Measurements from ENCODE around the gene NAB1.

NAB1 gene

DNA sequence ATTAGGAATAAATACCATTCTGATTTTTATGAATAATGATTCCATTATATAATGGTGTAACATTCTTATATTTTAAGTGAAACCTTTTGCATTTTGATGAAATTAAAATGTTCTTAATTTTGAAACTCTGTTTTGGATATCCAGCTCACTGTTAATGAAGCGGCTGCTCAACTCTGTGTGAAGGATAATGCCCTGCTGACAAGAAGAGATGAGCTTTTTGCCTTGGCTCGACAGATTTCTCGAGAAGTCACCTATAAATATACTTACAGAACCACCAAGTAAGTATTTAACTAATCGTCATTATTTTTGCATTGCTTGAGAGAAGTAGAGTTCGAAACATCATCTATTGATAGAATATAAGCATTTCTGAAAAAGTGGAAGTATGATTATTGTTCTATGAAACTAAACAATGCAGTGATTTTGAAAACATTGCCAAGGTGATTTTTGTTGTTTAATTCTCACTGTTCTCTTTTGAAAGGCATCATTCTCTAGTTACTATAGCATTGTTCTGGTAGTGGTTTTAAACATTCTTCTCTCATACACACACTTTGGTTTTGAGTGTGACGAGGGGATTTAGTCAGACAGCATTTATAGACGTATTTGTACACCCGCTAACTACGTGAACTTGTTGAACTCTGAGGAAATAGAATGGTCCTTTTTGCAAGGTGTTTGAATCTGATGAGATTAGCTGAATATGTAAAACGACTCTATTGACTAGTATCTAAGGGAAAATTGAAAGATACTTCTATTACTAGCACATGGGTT lies 21.5 kb downstream of the NAB1 start:
- H3F3A ChIP-seq (ENCODE audit: insufficient read depth, low read length): no peaks in the 10 kb centered on the region
- H2AFZ ChIP-seq (ENCODE audit: low read length): no peak overlapping the region
- H3K9me2 ChIP-seq (ENCODE audit: low read depth, low read length): no peaks in the 10 kb centered on the region
- no peak overlapping the region for H3K4me2 ChIP-seq (ENCODE audit: low read length)
- no peaks in the 10 kb centered on the region for H3K4me1 ChIP-seq (ENCODE audit: insufficient read depth, low read length, severe bottlenecking)
- no peak overlapping the region for H3K9ac ChIP-seq (ENCODE audit: low read length)
- peaks cover 3% of the 10 kb centered on the region; the same call in 1 of the 2 replicates for H3K9me3 ChIP-seq (ENCODE audit: low read length)
- no peaks in the 10 kb centered on the region for H4K20me1 ChIP-seq (ENCODE audit: insufficient read depth, low read length)
- TF ChIP-seq, protein P1, sequence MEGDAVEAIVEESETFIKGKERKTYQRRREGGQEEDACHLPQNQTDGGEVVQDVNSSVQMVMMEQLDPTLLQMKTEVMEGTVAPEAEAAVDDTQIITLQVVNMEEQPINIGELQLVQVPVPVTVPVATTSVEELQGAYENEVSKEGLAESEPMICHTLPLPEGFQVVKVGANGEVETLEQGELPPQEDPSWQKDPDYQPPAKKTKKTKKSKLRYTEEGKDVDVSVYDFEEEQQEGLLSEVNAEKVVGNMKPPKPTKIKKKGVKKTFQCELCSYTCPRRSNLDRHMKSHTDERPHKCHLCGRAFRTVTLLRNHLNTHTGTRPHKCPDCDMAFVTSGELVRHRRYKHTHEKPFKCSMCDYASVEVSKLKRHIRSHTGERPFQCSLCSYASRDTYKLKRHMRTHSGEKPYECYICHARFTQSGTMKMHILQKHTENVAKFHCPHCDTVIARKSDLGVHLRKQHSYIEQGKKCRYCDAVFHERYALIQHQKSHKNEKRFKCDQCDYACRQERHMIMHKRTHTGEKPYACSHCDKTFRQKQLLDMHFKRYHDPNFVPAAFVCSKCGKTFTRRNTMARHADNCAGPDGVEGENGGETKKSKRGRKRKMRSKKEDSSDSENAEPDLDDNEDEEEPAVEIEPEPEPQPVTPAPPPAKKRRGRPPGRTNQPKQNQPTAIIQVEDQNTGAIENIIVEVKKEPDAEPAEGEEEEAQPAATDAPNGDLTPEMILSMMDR (IDR thresholded peaks at IDR 0.05; ENCODE audit: low read length): no peak
- no peak for TF ChIP-seq EZH2 (IDR thresholded peaks at IDR 0.05; ENCODE audit: borderline replicate concordance, low read length)
- no peak overlapping the region for H3K4me3 ChIP-seq (ENCODE audit: low read depth, low read length, poor library complexity, severe bottlenecking)
- H3K27ac ChIP-seq (ENCODE audit: low read depth, low read length, poor library complexity, severe bottlenecking): no peak overlapping the region
- no peaks in the 10 kb centered on the region for H3K79me2 ChIP-seq (ENCODE audit: insufficient read depth, low read length)
- H3K27me3 ChIP-seq (ENCODE audit: insufficient read depth, low read length): no peaks in the 10 kb centered on the region
- H3K36me3 ChIP-seq (ENCODE audit: insufficient read depth, low read length): peaks cover 24% of the 10 kb centered on the region

DNA sequence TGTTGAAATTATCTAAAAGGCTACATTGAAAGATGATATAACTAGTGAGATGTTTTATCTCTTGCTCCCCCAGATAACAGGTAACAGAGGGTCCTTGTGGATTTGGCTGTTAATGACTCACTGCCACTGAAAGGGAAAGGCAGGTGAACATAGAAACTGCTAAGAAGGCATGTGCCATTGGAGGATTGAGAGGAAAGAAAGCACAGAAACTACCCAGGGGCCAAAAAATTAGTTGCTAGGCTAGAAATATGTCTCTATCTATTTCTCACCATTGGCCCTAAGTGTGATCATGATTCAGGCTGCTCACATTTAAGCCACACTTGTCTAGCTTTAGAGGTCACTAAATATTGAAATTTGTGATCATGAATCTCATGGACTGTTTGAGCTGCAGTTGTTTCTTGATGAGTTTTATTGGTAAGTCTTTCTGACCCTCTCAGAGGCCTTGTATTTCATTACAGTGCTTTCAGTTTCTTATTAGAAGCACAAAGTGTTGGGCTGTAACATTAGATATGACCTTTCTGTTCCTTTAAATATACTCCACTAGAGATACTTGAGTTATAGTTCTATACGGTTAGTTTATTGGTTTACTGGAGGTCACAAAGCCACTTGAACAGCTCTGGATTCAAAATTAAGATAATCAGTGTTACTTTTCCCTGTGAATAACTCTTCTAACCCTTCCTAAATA lies 26.2 kb downstream of the NAB1 start:
- Histone ChIP-seq H3K9me2 (ENCODE audit: low read depth, low read length) (no peaks in the 10 kb centered on the region), H3K4me3 (ENCODE audit: low read depth, low read length, poor library complexity, severe bottlenecking) (no peak overlapping the region), H3K4me1 (ENCODE audit: insufficient read depth, low read length, severe bottlenecking) (peaks cover 14% of the 10 kb centered on the region), H3K27ac (ENCODE audit: low read depth, low read length, poor library complexity, severe bottlenecking) (no peak overlapping the region), H4K20me1 (ENCODE audit: insufficient read depth, low read length) (no peaks in the 10 kb centered on the region), H3K4me2 (ENCODE audit: low read length) (no peak overlapping the region), H3K36me3 (ENCODE audit: insufficient read depth, low read length) (peaks cover 15% of the 10 kb centered on the region; the same call in 1 of the 2 replicates), H3K9ac (ENCODE audit: low read length) (no peak overlapping the region), H2AFZ (ENCODE audit: low read length) (no peak overlapping the region), H3F3A (ENCODE audit: insufficient read depth, low read length) (no peaks in the 10 kb centered on the region), H3K79me2 (ENCODE audit: insufficient read depth, low read length) (no peaks in the 10 kb centered on the region), H3K27me3 (ENCODE audit: insufficient read depth, low read length) (no peaks in the 10 kb centered on the region), H3K9me3 (ENCODE audit: low read length) (no peaks in the 10 kb centered on the region)
- no peak for TF ChIP-seq EZH2 (IDR thresholded peaks at IDR 0.05; ENCODE audit: borderline replicate concordance, low read length)
- TF ChIP-seq, protein P1 (IDR thresholded peaks at IDR 0.05; ENCODE audit: low read length): no peak

DNA sequence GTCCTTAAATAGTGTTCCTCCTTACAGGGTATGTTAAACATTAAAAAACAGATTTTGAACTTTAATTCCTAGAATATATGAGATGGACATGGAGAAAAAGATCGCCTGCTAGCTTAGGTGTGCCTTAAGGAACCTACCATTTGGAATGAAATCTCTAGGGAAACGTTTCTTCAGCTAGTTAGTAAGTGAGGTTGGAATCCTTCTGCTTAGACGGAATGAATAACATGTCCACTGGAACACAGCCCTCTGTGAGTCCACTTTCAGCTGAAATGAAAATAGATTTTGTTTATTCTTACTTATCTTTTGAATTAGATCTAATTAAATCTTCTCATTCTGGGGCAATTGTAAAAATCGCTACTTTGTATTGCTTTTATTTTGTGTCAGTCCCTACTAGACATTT lies 28.4 kb downstream of the NAB1 start:
- no peaks in the 10 kb centered on the region for H3K27me3 ChIP-seq (ENCODE audit: insufficient read depth, low read length)
- H3F3A ChIP-seq (ENCODE audit: insufficient read depth, low read length): no peaks in the 10 kb centered on the region
- H3K9me2 ChIP-seq (ENCODE audit: low read depth, low read length): no peaks in the 10 kb centered on the region
- H3K4me2 ChIP-seq (ENCODE audit: low read length): no peak overlapping the region
- no peaks in the 10 kb centered on the region; the same call in 1 of the 2 replicates for H3K36me3 ChIP-seq (ENCODE audit: insufficient read depth, low read length)
- no peak overlapping the region for H2AFZ ChIP-seq (ENCODE audit: low read length)
- H3K4me3 ChIP-seq (ENCODE audit: low read depth, low read length, poor library complexity, severe bottlenecking): no peak overlapping the region
- H3K9me3 ChIP-seq (ENCODE audit: low read length): no peaks in the 10 kb centered on the region
- H3K9ac ChIP-seq (ENCODE audit: low read length): no peak overlapping the region
- H4K20me1 ChIP-seq (ENCODE audit: insufficient read depth, low read length): no peaks in the 10 kb centered on the region
- no peaks in the 10 kb centered on the region for H3K79me2 ChIP-seq (ENCODE audit: insufficient read depth, low read length)
- TF ChIP-seq, protein P1 (IDR thresholded peaks at IDR 0.05; ENCODE audit: low read length): no peak
- TF ChIP-seq EZH2 (IDR thresholded peaks at IDR 0.05; ENCODE audit: borderline replicate concordance, low read length): no peak
- no peak overlapping the region for H3K27ac ChIP-seq (ENCODE audit: low read depth, low read length, poor library complexity, severe bottlenecking)
- peaks cover 15% of the 10 kb centered on the region for H3K4me1 ChIP-seq (ENCODE audit: insufficient read depth, low read length, severe bottlenecking)

Measured in OCI-LY1 (cell line).